ENCODE results near the gene CPN1. TPM values are rescaled to one million over a fixed set of nuclear protein-coding genes. Genes with fewer than 3 reads are reported as not detected.

Gene CPN1
- total and polyA plus RNA-seq, 5 experiments from 2014 or later = not detected

GRCh38 chr10:100037758-100038315 is 43.8 kb downstream of the CPN1 start:
- Mint-ChIP-seq H3K27me3 (peaks cover 0 to 16% (median 4%) of the 10 kb centered on the region in 5 donors), H3K36me3 (no peaks in the 10 kb centered on the region), H3K27ac (no peak overlapping the region), H3K4me3 (no peak overlapping the region), H3K4me1 (no peaks in the 10 kb centered on the region), H3K9me3 (peaks cover 0 to 2% (median 0%) of the 10 kb centered on the region in 9 donors)
- POLR2A ChIA-PET = no interaction called here
- no peak for DNase-seq
- ATAC-seq = no peak

GRCh38 chr10:100036850-100037249 is 44.8 kb downstream of the CPN1 start:
- no peak for DNase-seq
- Mint-ChIP-seq H3K27me3 (peaks cover 0 to 12% (median 4%) of the 10 kb centered on the region in 5 donors), H3K9me3 (peaks cover 0 to 2% (median 0%) of the 10 kb centered on the region in 9 donors)

GRCh38 chr10:100033766-100034418 is 47.8 kb downstream of the CPN1 start:
- H3K4me3 Mint-ChIP-seq = no peak overlapping the region
- no peaks in the 10 kb centered on the region for H3K4me1 Mint-ChIP-seq
- POLR2A ChIA-PET = interaction anchor here (0.6 kb wide), 1 partner anchor 20 kb away, joined by 3 read pairs; no protein-coding TSS in a partner anchor
- H3K36me3 Mint-ChIP-seq = no peaks in the 10 kb centered on the region
- H3K27me3 Mint-ChIP-seq = peaks cover 0 to 7% (median 3%) of the 10 kb centered on the region in 5 donors
- DNase-seq = no peak
- ATAC-seq = no peak
- peaks cover 0 to 2% (median 0%) of the 10 kb centered on the region in 9 donors for H3K9me3 Mint-ChIP-seq
- no peak overlapping the region for H3K27ac Mint-ChIP-seq

More at GRCh38 chr10:100036850-100037249, 44.8 kb downstream of the CPN1 start:
- Mint-ChIP-seq H3K36me3 (no peaks in the 10 kb centered on the region), H3K4me3 (no peak overlapping the region), H3K4me1 (no peaks in the 10 kb centered on the region), H3K27ac (no peak overlapping the region)
- POLR2A ChIA-PET = no interaction called here
- no peak for ATAC-seq

GRCh38 chr10:100027416-100027815 is 54.3 kb downstream of the CPN1 start:
- peaks cover 0 to 16% (median 9%) of the 10 kb centered on the region in 9 donors for H3K9me3 Mint-ChIP-seq
- DNase-seq (no peak), ATAC-seq (no peak)
- H3K4me1 Mint-ChIP-seq = no peaks in the 10 kb centered on the region
- H3K27ac Mint-ChIP-seq = no peak overlapping the region
- H3K4me3 Mint-ChIP-seq = no peak overlapping the region
- POLR2A ChIA-PET = no interaction called here
- peaks cover 0 to 6% (median 0%) of the 10 kb centered on the region in 3 donors for H3K36me3 Mint-ChIP-seq
- peaks cover 0 to 5% (median 0%) of the 10 kb centered on the region in 5 donors for H3K27me3 Mint-ChIP-seq

GRCh38 chr10:100025576-100025975 is 56.1 kb downstream of the CPN1 start:
- Mint-ChIP-seq H3K4me3 (no peak overlapping the region), H3K27ac (peak overlapping the region in 1 of 10 donors; percentile 57), H3K9me3 (peaks cover 0 to 16% (median 9%) of the 10 kb centered on the region in 9 donors), H3K36me3 (peaks cover 0 to 6% (median 0%) of the 10 kb centered on the region in 3 donors), H3K27me3 (peaks cover 0 to 5% (median 0%) of the 10 kb centered on the region in 5 donors), H3K4me1 (peaks cover 0 to 5% (median under 1%) of the 10 kb centered on the region in 4 donors)
- POLR2A ChIA-PET = no interaction called here
- DNase-seq (no peak), ATAC-seq (no peak)

GRCh38 chr10:100024748-100025147 is 56.9 kb downstream of the CPN1 start:
- H3K9me3 Mint-ChIP-seq = peaks cover 0 to 16% (median 9%) of the 10 kb centered on the region in 9 donors
- peak overlapping the region in 1 of 10 donors; percentile 48 for H3K27ac Mint-ChIP-seq
- peaks cover 0 to 4% (median 0%) of the 10 kb centered on the region in 5 donors for H3K27me3 Mint-ChIP-seq
- peaks cover 0 to 6% (median 0%) of the 10 kb centered on the region in 3 donors for H3K36me3 Mint-ChIP-seq
- DNase-seq (no peak), ATAC-seq (no peak)
- H3K4me3 Mint-ChIP-seq = no peak overlapping the region
- peaks cover 2 to 9% (median 7%) of the 10 kb centered on the region in 4 donors for H3K4me1 Mint-ChIP-seq
- POLR2A ChIA-PET = no interaction called here

- peaks cover 2 to 9% (median 7%) of the 10 kb centered on the region in 4 donors for H3K4me1 Mint-ChIP-seq
- peaks cover 0 to 8% (median 2%) of the 10 kb centered on the region in 9 donors for H3K9me3 Mint-ChIP-seq
- no peak overlapping the region for H3K4me3 Mint-ChIP-seq
These were observed 59.3 kb downstream of the CPN1 start for GRCh38 chr10:100022403-100022802.

GRCh38 chr10:100021322-100021721 is 60.3 kb downstream of the CPN1 start:
- H3K27me3 Mint-ChIP-seq = peaks cover 0 to 3% (median 1%) of the 10 kb centered on the region in 5 donors
- H3K9me3 Mint-ChIP-seq = peaks cover 0 to 3% (median 0%) of the 10 kb centered on the region in 9 donors
- POLR2A ChIA-PET = interaction anchor here (0.7 kb wide), 1 partner anchor 569 kb away, joined by 3 read pairs; no protein-coding TSS in a partner anchor
- ATAC-seq = no peak
- H3K36me3 Mint-ChIP-seq = no peaks in the 10 kb centered on the region
- no peak for DNase-seq
- H3K4me3 Mint-ChIP-seq = no peak overlapping the region
- no peak overlapping the region for H3K27ac Mint-ChIP-seq
- peaks cover 2 to 9% (median 7%) of the 10 kb centered on the region in 4 donors for H3K4me1 Mint-ChIP-seq

More at GRCh38 chr10:100022403-100022802, 59.3 kb downstream of the CPN1 start:
- DNase-seq (no peak), ATAC-seq (no peak)
- Mint-ChIP-seq H3K27me3 (peaks cover 0 to 3% (median 1%) of the 10 kb centered on the region in 5 donors), H3K27ac (no peak overlapping the region), H3K36me3 (no peaks in the 10 kb centered on the region)
- POLR2A ChIA-PET = no interaction called here

GRCh38 chr10:100020886-100021253 is 60.8 kb downstream of the CPN1 start:
- no peak overlapping the region for H3K4me3 Mint-ChIP-seq
- peak in 1 of 2 donors; percentile 20 for ATAC-seq
- H3K27ac Mint-ChIP-seq = peak overlapping the region in 1 of 10 donors; percentile 26
- peaks cover 0 to 3% (median 0%) of the 10 kb centered on the region in 9 donors for H3K9me3 Mint-ChIP-seq
- peaks cover 0 to 3% (median 1%) of the 10 kb centered on the region in 5 donors for H3K27me3 Mint-ChIP-seq
- no peak for DNase-seq
- H3K36me3 Mint-ChIP-seq = no peaks in the 10 kb centered on the region
- POLR2A ChIA-PET = no interaction called here
- H3K4me1 Mint-ChIP-seq = peaks cover 2 to 9% (median 7%) of the 10 kb centered on the region in 4 donors

GRCh38 chr10:100020142-100020885 is 61.4 kb downstream of the CPN1 start:
- peak in 1 of 10 donors; percentile 5 for DNase-seq
- Mint-ChIP-seq H3K9me3 (peaks cover 0 to 3% (median 0%) of the 10 kb centered on the region in 9 donors), H3K4me3 (peak overlapping the region in 1 of 10 donors; percentile 29), H3K36me3 (no peaks in the 10 kb centered on the region), H3K27me3 (peaks cover 0 to 5% (median 3%) of the 10 kb centered on the region in 5 donors), H3K27ac (peak overlapping the region in 1 of 10 donors; percentile 26), H3K4me1 (peaks cover 2 to 9% (median 7%) of the 10 kb centered on the region in 4 donors)
- POLR2A ChIA-PET = no interaction called here
- ATAC-seq = peak; percentile 67 to 77

- POLR2A ChIA-PET = no interaction called here
These were observed 61.9 kb downstream of the CPN1 start for GRCh38 chr10:100019787-100020141.

GRCh38 chr10:100014071-100014762 is 67.5 kb downstream of the CPN1 start:
- POLR2A ChIA-PET = interaction anchor here (0.7 kb wide), 1 partner anchor 20 kb away, joined by 3 read pairs; no protein-coding TSS in a partner anchor
- no peak overlapping the region for H3K4me3 Mint-ChIP-seq
- no peaks in the 10 kb centered on the region for H3K36me3 Mint-ChIP-seq
- peak overlapping the region in 2 of 10 donors; percentile 2 to 36 for H3K27ac Mint-ChIP-seq
- peaks cover 5 to 23% (median 12%) of the 10 kb centered on the region in 4 donors for H3K4me1 Mint-ChIP-seq
- H3K9me3 Mint-ChIP-seq = no peaks in the 10 kb centered on the region
- DNase-seq (no peak), ATAC-seq (no peak)
- H3K27me3 Mint-ChIP-seq = peaks cover 0 to 4% (median 3%) of the 10 kb centered on the region in 5 donors

More at GRCh38 chr10:100019787-100020141, 61.9 kb downstream of the CPN1 start:
- Mint-ChIP-seq H3K4me3 (no peak overlapping the region), H3K27me3 (peaks cover 0 to 5% (median 3%) of the 10 kb centered on the region in 5 donors), H3K36me3 (no peaks in the 10 kb centered on the region), H3K4me1 (peaks cover 2 to 9% (median 7%) of the 10 kb centered on the region in 4 donors), H3K9me3 (no peaks in the 10 kb centered on the region), H3K27ac (peak overlapping the region in 1 of 10 donors; percentile 26)
- ATAC-seq (no peak), DNase-seq (no peak)
